Measurements from ENCODE around the gene PCARE.
A peak's percentile ranks its signal among the peaks of the same experiment; 100 is the strongest.

The PCARE gene

GRCh38 chr2:29063056-29063455, 11.3 kb downstream of the PCARE start:
- DNase-seq (ENCODE audit: low spot score), result peak; percentile 53

GRCh38 chr2:29062371-29062770, 12.0 kb downstream of the PCARE start:
- DNase-seq (ENCODE audit: low spot score), result no peak

- no peak for DNase-seq (ENCODE audit: low spot score)
Observed at GRCh38 chr2:29061616-29062015, 12.7 kb downstream of the PCARE start.

GRCh38 chr2:29061176-29061575, 13.1 kb downstream of the PCARE start:
- DNase-seq (ENCODE audit: low spot score), result no peak

- DNase-seq (ENCODE audit: low spot score), result no peak
Observed at GRCh38 chr2:29060441-29060840, 13.9 kb downstream of the PCARE start.

GRCh38 chr2:29059624-29060023, 14.7 kb downstream of the PCARE start:
- no peak for DNase-seq (ENCODE audit: low spot score)

GRCh38 chr2:29057006-29057405, 17.3 kb downstream of the PCARE start:
- no peak for DNase-seq (ENCODE audit: low spot score)

- no peak for DNase-seq (ENCODE audit: low spot score)
Observed at GRCh38 chr2:29056452-29056851, 17.9 kb downstream of the PCARE start.

GRCh38 chr2:29055601-29056000, 18.7 kb downstream of the PCARE start:
- DNase-seq (ENCODE audit: low spot score), result no peak

- no peak for DNase-seq (ENCODE audit: low spot score)
Observed at GRCh38 chr2:29054430-29054829, 19.9 kb downstream of the PCARE start.

GRCh38 chr2:29053670-29054400, 20.5 kb downstream of the PCARE start:
- no peak for DNase-seq (ENCODE audit: low spot score)

- no peak for DNase-seq (ENCODE audit: low spot score)
Observed at GRCh38 chr2:29053223-29053622, 21.1 kb downstream of the PCARE start.

GRCh38 chr2:29052807-29053206, 21.5 kb downstream of the PCARE start:
- no peak for DNase-seq (ENCODE audit: low spot score)

- no peak for DNase-seq (ENCODE audit: low spot score)
Observed at GRCh38 chr2:29051730-29052129, 22.6 kb downstream of the PCARE start.

GRCh38 chr2:29050591-29050990, 23.7 kb downstream of the PCARE start:
- DNase-seq (ENCODE audit: low spot score), result no peak

GRCh38 chr2:29047083-29047845, 27.1 kb downstream of the PCARE start:
- DNase-seq (ENCODE audit: low spot score), result no peak

GRCh38 chr2:29046321-29046720, 28.0 kb downstream of the PCARE start:
- DNase-seq (ENCODE audit: low spot score), result no peak

- DNase-seq (ENCODE audit: low spot score), result no peak
Observed at GRCh38 chr2:29044459-29044858, 29.9 kb downstream of the PCARE start.

GRCh38 chr2:29042561-29043075, 31.7 kb downstream of the PCARE start:
- no peak for DNase-seq (ENCODE audit: low spot score)

- no peak for DNase-seq (ENCODE audit: low spot score)
Observed at GRCh38 chr2:29041161-29041660, 33.1 kb downstream of the PCARE start.

GRCh38 chr2:29040552-29040951, 33.8 kb downstream of the PCARE start:
- DNase-seq (ENCODE audit: low spot score), result no peak

GRCh38 chr2:29039718-29040480, 34.4 kb downstream of the PCARE start:
- no peak for DNase-seq (ENCODE audit: low spot score)
